Measurements from ENCODE around the gene ANKRD13B.
"Not testable (repeated sequence)": the region's sequence is repeated elsewhere in the genome, so short reads cannot be mapped to it uniquely, and the experiment has no call there.

Gene ANKRD13B

DNA sequence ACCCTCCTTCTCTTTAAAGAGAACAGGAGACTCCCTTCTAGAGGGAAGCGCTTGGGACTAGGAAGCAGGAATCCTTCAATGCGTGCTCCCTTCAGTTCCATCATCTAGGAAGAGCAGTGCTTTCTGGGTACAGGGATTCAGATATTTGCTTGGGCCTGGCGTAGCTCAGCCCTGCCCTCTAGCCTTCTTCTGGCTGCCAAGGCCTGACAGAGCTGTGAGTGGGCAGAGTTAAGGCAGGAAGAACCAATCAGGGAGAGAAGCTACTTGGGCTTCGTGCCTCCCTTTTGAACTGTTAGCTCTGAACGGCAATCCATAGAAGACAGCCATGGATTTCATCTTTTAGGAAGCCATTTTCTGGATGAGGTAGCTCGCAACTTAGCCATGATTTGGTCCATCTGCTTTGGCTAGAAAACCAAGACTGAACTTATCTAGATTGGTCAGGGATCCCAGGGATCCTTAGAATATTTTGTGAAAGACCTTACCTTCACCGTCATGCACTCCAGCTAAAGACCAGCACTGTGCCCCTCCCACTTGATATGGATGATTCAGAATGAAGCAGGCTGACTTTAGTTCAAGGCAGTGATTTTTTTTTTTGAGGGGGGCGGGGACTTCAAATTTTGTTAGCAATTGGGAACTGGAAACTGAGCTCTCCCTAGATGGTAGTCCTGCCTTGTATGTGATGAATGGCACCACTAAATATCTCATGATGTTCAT, 32.3 kb downstream of the ANKRD13B start:
- no peak overlapping the region for H3K4me3 ChIP-seq (ENCODE audit: low read length)
- peak; percentile 21 for DNase-seq (ENCODE audit: low read depth, low spot score)

GRCh38 chr17:29627951-29628350, 35.0 kb downstream of the ANKRD13B start:
- no peak overlapping the region for H3K4me3 ChIP-seq (ENCODE audit: low read length)
- no peak for DNase-seq (ENCODE audit: low read depth, low spot score)

GRCh38 chr17:29628644-29629043, 35.7 kb downstream of the ANKRD13B start:
- no peak for DNase-seq (ENCODE audit: low read depth, low spot score)
- no peak overlapping the region for H3K4me3 ChIP-seq (ENCODE audit: low read length)

DNA sequence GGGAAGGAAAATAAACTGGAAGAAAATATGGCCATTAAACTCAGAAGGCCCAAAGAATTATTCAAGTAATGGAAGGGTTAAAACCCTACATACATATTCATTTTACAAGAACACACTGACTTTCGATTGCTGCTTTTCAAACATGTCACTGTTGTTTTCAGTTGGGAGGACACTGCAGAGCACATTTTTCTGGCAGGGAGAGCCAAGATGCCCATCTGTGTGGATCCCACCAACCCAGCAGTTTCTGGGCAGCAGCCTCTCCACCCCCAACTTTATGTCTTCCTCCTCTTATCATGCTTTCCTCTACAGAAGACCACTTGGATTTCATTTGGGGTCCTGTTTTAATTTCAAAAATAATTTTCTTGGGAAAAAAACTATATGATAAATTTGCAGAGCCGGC, 36.9 kb downstream of the ANKRD13B start:
- no peak for DNase-seq (ENCODE audit: low read depth, low spot score)
- no peak overlapping the region for H3K4me3 ChIP-seq (ENCODE audit: low read length)

DNA sequence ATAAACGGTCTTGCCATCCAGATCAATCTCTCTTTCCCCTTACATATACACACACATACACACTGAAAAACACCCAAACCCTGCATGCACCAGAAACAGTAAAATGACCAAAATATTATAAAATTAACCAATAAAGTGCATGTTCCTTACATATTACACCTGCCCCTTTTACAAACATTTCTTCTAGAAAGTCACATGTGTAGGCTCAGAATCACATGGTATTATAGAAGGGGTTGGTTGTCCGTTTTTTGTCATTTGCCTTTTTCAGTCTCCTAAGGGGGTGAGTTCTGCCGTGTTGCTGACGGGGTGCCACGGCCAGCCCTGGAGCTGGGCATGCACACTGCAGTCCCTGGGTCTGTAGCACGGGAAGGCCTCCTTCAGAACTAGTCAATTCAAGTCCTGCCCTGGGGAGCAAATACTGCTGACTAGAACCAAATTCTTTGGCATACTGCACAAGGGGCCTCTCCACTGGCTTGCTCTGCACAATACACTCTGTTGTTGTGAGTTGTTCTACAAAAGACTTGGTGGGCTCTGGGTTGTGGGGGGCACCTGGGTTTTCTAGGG, 37.8 kb downstream of the ANKRD13B start:
- DNase-seq (ENCODE audit: low read depth, low spot score) = no peak
- no peak overlapping the region for H3K4me3 ChIP-seq (ENCODE audit: low read length)

DNA sequence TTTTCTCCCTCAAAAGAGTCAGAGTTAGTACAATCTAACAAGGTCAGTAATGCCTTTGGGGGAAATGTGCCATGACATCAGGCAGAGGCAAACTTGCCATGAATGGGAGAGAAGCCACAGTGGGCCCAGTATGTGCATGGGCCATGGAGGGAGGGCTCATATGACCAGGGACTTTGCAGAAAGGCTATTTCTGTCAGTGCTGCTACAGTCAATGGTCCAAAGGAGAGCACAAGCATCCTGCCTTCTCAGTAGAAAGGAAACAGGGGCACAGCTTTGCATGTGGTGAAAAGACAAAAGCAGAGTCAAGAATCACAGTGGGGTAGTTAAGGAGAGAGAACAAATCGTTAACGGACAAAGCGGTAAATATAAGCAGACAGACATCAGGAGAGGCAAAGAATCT, 41.0 kb downstream of the ANKRD13B start:
- no peak overlapping the region for H3K4me3 ChIP-seq (ENCODE audit: low read length)
- no peak for DNase-seq (ENCODE audit: low read depth, low spot score)

DNA sequence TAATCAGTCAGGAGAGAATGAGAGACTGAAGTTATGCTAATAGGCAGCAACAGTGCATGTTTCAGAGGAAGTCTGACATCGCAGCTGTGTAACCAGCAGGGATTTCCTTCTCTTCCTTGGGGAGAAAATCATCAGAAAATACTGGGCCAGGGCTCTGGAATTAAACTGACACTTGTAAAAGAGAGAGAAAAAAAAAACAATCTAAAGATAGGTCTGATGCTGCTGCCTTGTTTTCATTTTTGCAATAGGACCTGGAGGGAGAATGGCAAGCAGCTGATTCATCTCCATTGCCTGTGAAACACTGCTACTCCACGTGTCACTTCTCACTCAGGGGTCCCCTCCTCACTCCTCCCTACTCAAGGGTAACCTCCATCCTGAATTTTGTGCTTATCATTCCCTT, 47.5 kb downstream of the ANKRD13B start:
- H3K4me3 ChIP-seq (ENCODE audit: low read length) = no peak overlapping the region
- no peak for DNase-seq (ENCODE audit: low read depth, low spot score)

DNA sequence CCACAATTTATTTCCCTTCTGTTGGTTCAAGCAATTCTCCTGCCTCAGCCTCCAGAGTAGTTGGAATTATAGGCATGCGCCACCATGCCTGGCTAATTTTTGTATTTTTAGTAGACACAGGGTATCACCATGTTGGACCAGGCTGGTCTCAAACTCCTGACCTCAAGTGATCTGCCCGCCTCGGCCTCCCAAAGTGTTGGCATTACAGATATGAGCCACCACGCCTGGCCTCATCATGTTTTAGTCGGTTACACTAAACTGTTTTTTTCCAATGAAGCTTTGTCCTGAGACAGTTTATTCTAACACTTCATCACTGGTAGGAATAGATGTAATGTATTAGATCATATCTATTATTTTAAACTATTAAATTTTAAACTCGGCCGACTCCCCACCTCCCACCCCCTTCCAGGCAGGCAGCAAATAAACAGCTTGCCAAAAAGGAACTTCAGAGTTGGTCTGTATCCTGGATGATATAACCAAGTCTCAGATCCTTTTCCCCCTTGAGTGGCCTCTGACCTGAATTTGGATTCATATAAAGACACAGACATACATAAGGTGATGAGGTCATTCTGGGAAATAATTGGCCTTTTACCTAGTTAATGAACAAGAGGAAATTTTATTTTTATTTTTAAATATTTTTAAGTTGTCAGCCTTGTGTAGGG, 48.2 kb downstream of the ANKRD13B start:
- no peak for DNase-seq (ENCODE audit: low read depth, low spot score)
- H3K4me3 ChIP-seq (ENCODE audit: low read length) = no peak overlapping the region

DNA sequence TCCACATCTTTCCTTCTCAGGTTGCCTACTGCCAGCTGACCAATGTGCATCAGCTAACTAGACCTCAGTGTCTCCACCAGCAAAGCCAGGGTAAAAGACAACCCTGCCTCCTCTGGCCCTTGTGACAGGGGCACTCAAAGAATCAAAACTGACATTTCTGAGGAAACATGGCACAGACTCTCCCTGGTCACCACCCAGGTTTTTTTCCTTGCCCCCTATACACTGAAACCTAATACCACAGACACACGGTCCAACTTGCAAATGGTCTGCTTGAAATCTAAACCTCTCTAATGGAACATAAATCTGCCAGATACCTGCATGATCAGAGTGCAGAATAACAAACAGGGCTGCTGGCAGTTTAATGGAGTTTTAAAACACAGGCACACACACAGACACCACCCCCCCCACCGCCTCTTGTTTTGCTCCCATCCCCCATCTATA, 49.3 kb downstream of the ANKRD13B start:
- H3K4me3 ChIP-seq (ENCODE audit: low read length) = no peak overlapping the region
- no peak for DNase-seq (ENCODE audit: low read depth, low spot score)

GRCh38 chr17:29643817-29644160, 50.9 kb downstream of the ANKRD13B start:
- DNase-seq (ENCODE audit: low read depth, low spot score) = no peak
- no peak overlapping the region for H3K4me3 ChIP-seq (ENCODE audit: low read length)

DNA sequence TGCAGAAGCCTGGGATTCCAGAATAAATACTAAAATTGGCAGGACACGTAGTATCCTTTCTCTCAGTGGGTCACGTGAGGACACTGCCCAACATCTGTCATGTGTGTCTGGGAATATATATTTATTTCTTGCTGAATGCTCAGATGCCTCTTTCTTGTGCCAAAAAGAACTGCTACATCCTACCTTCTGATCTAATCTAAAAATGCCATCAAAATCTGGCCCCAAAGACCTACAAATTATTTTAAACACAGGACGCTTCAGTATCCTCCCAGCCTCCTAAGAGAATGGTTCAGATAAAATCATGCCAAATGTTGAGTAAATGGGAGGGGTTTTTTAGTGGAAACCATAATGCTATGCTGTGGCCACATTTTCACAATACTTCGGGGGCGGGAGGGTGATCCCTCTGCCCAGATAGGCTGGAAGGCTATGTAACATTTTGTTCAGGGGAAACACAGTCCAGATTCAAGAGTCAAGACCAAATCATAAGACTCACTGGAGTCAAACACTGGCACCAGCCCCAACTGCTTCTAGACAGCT, 52.7 kb downstream of the ANKRD13B start:
- DNase-seq (ENCODE audit: low read depth, low spot score) = no peak
- no peak overlapping the region for H3K4me3 ChIP-seq (ENCODE audit: low read length)

- no peak for DNase-seq (ENCODE audit: low read depth, low spot score)
- H3K4me3 ChIP-seq (ENCODE audit: low read length) = no peak overlapping the region
Observed at GRCh38 chr17:29648005-29648404, 55.1 kb downstream of the ANKRD13B start.

DNA sequence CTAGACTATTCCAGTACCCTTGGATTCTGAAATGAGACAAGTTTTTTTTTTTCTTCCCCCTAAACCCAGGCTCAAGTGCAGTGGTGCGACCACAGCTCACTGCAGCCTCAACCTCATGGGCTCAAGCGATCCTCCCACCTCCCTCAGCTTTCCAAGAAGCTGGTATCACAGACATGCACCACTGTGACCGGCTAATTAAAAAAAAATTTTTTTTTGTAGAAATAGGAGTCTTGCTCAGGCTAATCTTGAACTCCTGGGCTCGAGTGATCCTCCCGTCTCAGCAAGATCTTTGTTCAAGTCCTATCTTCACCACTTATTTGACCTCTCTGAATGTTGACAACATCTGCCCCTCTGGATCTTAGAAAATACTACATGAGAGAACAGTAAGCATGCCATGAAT, 56.4 kb downstream of the ANKRD13B start:
- DNase-seq (ENCODE audit: low read depth, low spot score) = no peak
- no peak overlapping the region for H3K4me3 ChIP-seq (ENCODE audit: low read length)

GRCh38 chr17:29650396-29650795, 57.5 kb downstream of the ANKRD13B start:
- no peak overlapping the region for H3K4me3 ChIP-seq (ENCODE audit: low read length)
- DNase-seq (ENCODE audit: low read depth, low spot score) = no peak

GRCh38 chr17:29651913-29652312, 59.0 kb downstream of the ANKRD13B start:
- DNase-seq (ENCODE audit: low read depth, low spot score); H3K4me3 ChIP-seq (ENCODE audit: low read length): not testable (repeated sequence)

DNA sequence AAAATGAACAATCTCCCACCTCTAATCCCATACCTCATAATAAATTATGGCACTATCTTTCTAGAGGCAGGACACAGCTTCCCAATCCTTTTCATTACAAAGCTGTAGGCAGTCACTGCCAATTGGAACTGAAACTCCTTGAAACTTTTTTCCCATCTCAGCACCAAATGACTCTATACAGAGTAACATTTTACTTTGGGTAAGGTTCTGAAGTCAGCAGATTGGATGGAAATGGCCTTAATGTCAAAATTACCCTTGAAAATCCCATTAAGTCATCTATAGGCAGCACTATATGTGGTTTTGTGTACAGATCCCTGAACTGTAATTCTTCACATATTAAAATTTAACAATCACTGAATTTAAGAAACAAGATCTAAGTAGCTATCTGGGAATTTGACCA, 60.0 kb downstream of the ANKRD13B start:
- no peak for DNase-seq (ENCODE audit: low read depth, low spot score)
- no peak overlapping the region for H3K4me3 ChIP-seq (ENCODE audit: low read length)

DNA sequence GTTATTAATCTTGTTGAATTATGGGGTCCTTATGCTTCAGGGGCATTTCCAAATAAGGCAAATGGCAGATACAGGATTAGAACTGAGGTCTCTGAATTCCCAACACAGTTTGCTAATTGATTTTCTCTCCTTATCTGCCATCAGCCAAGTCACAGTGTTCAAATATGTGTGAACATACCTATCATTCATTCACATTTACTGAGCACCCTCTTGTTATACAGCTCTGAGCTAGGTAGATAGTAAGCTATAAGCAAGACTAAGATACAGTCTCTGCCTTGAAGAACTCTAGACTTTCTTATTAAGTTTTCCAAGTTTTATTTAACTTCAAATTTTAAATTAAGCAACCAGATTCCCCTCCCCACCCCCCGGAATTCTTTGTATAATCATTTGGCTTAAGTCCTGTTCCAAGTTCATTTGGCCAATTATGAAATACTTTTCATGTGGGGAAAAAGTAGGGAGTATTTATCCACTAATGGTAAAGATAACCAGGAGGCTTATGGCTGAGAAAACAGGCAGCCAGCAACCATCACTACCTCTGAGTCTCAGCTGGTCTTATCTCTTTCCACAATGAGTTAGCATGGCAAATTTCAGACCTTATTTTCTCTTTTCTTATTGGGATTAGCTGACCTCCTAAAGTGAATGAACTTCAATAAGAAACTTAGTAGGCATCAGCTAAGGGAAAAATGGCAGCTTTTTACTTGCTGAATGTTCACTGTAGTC, 61.2 kb downstream of the ANKRD13B start:
- no peak overlapping the region for H3K4me3 ChIP-seq (ENCODE audit: low read length)
- no peak for DNase-seq (ENCODE audit: low read depth, low spot score)

GRCh38 chr17:29655323-29655722, 62.4 kb downstream of the ANKRD13B start:
- no peak overlapping the region for H3K4me3 ChIP-seq (ENCODE audit: low read length)

DNA sequence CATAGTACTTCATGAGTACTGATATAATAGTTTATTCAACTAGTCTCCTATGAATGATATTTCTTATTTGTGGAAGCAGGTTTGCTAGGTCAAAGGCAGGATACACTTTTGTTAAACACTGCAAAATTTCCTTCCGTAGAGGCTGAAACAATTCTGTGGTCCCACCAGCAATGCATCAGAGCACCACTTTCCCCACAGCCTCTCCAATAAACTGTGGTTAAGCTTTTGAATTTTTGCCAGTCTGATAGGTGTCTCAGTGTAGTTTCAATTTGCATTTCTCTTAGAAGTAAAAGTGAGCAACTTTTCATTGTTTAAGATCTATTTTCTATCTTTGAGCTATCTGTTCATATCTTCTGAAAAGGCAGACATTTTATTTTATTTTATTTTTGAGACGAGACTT, 66.2 kb downstream of the ANKRD13B start:
- peak; percentile 77 for DNase-seq (ENCODE audit: low read depth, low spot score)
- H3K4me3 ChIP-seq (ENCODE audit: low read length) = no peak overlapping the region; the same call in 1 of the 2 replicates

More at GRCh38 chr17:29655323-29655722, 62.4 kb downstream of the ANKRD13B start:
- DNase-seq (ENCODE audit: low read depth, low spot score) = no peak

DNA sequence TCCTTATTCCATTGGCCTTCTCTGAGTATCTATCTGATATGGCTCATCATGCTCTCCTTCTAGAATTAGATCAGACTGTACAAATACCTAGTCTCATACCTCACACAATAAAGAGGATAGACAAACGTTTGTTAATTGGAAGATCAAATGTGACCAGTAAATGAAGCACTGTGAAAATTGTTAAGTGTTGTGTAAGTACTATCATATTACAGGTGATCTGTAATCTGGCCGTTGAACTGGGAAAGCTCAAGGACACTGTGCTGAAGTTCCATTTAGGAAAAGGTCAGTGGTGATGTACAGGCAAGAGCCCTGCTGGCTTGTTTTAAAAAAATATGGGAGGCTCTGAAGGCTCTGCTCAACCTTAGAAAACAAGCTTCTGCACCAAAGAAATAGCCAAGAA, 68.3 kb downstream of the ANKRD13B start:
- H3K4me3 ChIP-seq (ENCODE audit: low read length) = no peak overlapping the region
- DNase-seq (ENCODE audit: low read depth, low spot score) = no peak

Data from Jurkat, Clone E6-1 (cell line).